OCI-LY7 (cell line): ENCODE measurements around the gene CLDN20.

Source experiments
- EZH2phosphoT487 ChIP-seq: fragments of 200-600 bp; sonication (generic); IDR thresholded peaks from 2 replicates; pipeline ENCODE4 v1.6.1; 2018; ENCODE audit warnings: low read depth, borderline replicate concordance, mild to moderate bottlenecking, mixed run types, antibody characterized with exemption, low read length, moderate library complexity, mixed read lengths
- TF ChIP-seq, protein P1 (sequence below): fragments of 200-600 bp; sonication (generic); conservative IDR thresholded peaks from 2 replicates; pipeline ENCODE4 v1.5.1; 2014; ENCODE audit warnings: mild to moderate bottlenecking, antibody characterized with exemption, low read length, moderate library complexity, mixed read lengths

DNA sequence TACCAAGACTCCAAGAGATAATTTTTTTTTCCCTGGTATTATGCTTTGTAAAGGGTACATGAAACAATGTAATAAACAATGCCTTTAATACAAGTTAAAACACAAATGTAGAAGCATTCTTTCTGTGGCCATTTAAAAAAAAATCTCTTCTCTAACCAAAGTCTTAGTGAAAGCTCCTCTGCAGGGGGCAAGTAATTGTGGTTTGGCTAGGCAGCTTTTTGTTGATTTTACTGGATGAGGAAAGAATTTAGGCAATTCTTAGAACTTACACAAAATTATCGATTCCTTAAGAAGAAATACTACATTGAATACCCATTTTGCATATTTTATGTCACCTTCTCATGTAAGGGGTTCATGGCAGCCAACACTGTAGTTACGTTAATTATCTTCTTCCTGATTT, 38.1 kb downstream of the CLDN20 start:
- TF ChIP-seq, protein P1, sequence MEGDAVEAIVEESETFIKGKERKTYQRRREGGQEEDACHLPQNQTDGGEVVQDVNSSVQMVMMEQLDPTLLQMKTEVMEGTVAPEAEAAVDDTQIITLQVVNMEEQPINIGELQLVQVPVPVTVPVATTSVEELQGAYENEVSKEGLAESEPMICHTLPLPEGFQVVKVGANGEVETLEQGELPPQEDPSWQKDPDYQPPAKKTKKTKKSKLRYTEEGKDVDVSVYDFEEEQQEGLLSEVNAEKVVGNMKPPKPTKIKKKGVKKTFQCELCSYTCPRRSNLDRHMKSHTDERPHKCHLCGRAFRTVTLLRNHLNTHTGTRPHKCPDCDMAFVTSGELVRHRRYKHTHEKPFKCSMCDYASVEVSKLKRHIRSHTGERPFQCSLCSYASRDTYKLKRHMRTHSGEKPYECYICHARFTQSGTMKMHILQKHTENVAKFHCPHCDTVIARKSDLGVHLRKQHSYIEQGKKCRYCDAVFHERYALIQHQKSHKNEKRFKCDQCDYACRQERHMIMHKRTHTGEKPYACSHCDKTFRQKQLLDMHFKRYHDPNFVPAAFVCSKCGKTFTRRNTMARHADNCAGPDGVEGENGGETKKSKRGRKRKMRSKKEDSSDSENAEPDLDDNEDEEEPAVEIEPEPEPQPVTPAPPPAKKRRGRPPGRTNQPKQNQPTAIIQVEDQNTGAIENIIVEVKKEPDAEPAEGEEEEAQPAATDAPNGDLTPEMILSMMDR = no peak
- TF ChIP-seq EZH2phosphoT487 = no peak
